NCI-H2196 (cell line): Measurements from ENCODE around the gene NR1I2.

Experiments used
- DNase-seq: peaks from one replicate; lab custom pipeline; 2025; ENCODE audit not compliant: unreplicated experiment; lab: John Stamatoyannopoulos, UW

Gene NR1I2

DNA sequence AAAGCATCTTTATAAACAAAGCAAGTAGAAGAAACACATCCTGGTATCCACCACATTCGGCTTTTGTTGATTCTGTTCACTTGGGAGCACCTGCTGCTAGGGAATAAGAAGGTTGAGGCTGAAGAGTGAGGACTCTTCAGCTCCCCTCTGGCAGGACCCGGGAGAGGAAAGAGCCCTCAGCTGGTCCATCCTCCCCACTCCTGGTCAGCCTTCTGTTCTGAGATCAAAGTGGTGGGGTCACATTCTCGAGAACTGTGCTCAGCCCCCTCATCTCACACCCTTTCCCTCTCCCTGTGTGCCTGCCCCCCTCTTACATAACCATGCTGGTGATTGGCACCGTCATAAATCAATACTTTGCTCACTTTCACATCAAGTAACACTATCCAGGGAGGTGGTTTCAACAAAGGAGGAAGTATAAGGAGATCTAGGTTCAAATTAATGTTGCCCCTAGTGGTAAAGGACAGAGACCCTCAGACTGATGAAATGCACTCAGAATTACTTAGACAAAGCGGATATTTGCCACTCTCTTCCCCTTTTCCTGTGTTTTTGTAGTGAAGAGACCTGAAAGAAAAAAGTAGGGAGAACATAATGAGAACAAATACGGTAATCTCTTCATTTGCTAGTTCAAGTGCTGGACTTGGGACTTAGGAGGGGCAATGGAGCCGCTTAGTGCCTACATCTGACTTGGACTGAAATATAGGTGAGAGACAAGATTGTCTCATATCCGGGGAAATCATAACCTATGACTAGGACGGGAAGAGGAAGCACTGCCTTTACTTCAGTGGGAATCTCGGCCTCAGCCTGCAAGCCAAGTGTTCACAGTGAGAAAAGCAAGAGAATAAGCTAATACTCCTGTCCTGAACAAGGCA is at the start of gene NR1I2:
Gene NR1I2 (plus strand): TSS at position 772 of the 869 bp plus-strand sequence.
- no peak for DNase-seq

DNA sequence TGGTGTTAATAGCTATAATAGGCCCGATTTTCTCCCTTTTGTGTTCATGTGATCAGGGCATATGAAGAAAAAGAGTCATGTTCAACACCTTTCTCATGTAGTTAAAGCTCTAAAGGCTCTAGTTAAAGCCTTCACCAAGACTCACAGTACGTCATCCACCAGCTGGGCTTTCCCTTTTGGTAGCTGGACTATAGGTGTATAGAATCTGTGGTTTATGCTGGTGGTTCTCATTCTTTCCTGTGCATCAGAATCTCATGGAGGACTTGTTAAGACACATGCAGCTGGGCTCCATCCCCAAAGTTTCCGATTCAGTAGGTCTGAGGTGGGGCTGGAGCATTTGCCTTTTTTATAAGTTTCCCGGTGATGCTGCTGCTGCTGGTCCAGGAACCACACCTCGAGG is 48.1 kb upstream of the NR1I2 start:
- DNase-seq: no peak

- no peak for DNase-seq
Observed at GRCh38 chr3:119738741-119739140, 43.2 kb upstream of the NR1I2 start.

- DNase-seq: no peak
Observed at GRCh38 chr3:119741657-119742590, 40.0 kb upstream of the NR1I2 start.

GRCh38 chr3:119743921-119744320 is 38.0 kb upstream of the NR1I2 start:
- DNase-seq: no peak

DNA sequence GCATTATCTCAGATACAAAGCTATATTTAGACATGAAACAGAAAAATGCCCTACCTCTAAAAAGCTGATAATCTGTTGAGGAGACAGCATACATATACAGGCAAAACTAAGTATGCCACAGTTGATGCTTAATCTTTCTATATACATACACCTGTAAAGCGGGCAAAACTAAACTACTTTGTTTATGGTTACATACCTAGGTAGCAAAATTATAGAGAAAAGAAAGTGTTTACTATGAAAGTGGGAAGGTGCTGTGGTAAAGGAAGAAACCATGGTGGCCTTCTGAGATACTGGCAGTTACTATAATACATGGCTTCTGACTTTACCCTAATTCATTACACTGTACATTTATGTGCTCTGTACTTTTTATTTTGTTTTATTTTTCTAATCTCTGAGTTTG is 36.0 kb upstream of the NR1I2 start:
- DNase-seq: no peak

DNA sequence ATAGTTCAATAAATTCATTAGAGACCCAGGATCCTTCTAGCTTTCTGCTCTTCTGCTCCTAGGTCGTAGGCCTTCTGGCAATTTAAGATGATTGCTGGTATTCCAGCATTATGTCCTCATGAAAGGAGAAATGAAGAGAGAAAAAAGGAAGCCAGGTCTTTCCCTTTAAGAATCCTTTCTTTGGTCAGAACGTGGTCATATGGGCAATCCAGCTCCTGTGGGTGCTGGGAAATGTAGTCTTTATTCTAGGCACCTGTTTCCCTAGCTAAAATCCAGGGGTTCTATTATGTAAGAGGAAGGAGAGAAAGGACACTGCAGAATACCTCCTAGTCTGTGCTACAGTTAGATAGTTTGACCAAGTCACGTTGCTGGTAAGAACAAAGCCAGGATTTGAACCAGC is 35.5 kb upstream of the NR1I2 start:
- DNase-seq: no peak

DNA sequence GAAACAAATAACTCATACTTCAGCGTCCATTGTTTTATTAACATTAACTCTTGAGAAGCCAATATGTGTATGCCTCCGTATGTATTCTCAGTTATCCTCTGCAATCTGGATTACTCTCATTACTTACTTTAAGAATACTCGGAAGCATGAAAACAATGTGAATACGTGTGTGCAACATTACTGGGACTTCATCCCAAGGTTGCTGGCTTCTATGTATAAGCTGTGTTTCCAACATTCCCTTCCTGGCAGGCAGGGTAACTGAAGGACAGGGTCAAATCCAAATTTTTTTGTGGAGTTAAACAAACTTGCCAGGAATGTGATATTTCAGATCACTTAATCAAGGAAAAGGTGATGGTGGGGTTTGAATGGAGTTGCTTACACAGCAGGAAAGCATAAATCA is 34.5 kb upstream of the NR1I2 start:
- DNase-seq: no peak

DNA sequence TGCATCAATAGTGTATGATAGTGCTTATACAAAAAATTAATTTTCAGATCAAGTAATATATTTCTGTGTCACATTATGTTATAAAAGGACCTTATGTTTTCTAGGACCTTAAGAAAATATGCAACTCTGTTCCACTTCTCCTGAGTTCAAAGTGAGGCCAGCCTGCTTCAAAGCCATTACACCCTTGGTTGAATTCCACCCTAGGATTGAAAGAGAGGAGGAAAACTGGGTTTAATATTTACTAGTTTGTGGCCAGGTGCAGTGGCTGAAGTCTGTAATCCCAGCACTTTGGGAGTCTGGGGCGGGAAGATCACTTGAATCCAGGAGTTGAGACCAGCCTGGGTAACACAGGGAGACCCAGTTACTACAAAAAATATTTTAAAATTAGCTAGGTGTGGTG is 32.9 kb upstream of the NR1I2 start:
- DNase-seq: no peak

DNA sequence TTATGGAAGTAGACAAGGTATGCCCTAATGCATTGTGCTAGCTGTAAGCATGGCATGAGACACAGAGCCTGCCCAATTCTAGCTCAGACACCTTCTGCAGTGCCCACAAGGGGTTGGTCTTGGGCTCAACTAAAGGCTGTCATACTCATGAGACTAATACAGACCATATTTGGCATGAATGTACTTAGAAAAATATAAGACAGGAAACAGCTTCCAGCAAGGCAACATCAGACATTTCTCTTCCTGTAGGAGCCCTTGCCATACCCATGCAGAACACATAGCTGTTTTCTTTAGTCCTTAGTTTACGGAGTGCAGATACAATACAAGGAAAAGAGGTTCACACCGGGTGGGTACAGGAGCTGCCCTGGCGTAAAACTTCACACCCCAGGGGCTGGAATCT is 30.5 kb upstream of the NR1I2 start:
- DNase-seq: no peak

- DNase-seq: no peak
Observed at GRCh38 chr3:119759962-119760361, 21.9 kb upstream of the NR1I2 start.

- DNase-seq: no peak
Observed at GRCh38 chr3:119762876-119763275, 19.0 kb upstream of the NR1I2 start.

DNA sequence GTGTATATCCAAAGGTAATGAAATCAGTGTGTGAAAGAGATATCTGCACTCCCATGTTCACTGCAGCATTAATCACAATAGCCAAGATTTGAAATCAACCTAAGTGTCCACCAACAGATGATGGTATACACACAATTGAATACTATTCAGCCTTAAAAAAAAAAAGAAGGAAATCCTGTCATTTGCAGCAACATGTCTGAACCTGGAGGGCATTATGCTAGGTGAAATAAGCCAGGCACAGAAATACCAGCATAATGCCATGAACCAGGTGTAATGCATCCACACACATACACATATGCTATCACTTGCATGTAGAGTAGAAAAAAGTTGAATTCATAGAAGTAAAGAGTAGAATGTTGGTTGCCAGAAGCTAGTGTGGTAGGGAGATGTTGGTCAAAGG is 18.4 kb upstream of the NR1I2 start:
- no peak for DNase-seq

DNA sequence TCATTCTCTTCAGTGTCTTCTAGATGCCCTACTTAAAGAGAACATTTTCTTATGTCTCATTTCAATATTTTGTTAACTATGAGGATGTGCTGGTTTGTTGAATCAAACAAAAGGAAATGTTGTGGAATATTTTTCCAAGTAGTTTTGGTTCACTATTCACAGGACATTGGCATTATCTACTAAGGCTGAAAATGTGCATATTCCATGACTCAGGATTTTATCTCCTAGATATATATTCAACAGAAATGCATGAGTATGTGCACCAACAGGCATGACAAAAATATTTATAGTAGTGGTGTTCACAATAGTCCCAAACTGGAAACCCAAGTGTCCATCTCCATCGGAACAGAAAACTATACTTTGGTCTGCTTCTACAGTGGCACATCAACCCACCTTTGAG is 16.7 kb upstream of the NR1I2 start:
- DNase-seq: no peak

GRCh38 chr3:119767936-119768601 is 13.8 kb upstream of the NR1I2 start:
- no peak for DNase-seq

DNA sequence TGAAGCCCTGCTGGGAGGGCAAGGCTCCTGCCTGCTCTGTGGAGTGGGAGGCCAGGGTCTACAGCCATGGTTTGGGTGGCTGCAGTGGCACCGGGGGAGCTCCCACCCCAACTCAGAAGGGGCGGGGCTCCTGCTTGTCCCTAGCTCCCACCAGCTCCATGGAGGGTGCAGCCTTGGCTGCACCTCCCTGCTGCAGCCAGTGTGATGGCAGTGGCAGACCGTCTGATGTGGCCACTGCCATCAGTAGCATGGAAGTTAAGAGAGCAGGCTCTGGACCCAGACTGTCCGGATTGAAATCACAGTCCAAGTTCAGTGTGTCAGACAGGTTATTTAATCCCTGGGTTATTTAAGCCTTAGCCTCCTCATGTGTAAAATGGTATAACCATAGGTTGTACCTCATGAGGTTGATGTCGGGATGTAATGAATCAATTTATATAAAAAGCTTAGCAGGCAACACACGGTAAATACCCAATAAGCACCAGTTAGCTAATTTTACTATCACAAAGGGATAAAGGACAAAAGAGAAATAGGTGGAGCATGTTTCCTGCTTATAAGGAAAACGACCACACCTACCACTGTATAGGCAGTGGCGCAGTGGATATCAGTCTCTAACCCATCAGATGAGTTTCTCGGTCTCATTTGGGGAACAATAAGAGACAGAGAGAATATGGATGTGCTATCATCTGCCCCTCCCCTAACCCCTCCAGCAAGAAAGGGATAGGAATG is 13.1 kb upstream of the NR1I2 start:
- no peak for DNase-seq

- no peak for DNase-seq
Observed at GRCh38 chr3:119769394-119770149, 12.3 kb upstream of the NR1I2 start.

DNA sequence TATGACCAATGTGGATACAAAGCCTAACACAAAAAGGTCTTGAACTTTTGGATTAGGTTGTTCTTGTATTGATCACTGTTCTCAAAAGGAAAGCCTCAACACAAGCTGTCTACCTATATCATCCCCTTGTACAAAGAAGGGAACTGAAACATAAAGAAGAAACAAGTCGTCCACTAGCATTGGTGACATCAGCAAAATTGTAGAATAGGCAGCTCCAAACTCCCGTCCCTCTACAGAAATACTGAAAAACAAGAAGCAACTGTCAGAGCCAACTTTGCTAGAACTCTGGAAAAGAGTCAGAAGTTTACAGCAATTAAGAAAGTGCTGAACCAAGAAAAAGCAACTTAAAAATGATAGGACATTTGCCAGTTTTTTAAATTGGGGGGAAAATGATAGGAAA is 7.5 kb upstream of the NR1I2 start:
- no peak for DNase-seq

- no peak for DNase-seq
Observed at GRCh38 chr3:119776304-119776703, 5.6 kb upstream of the NR1I2 start.

DNA sequence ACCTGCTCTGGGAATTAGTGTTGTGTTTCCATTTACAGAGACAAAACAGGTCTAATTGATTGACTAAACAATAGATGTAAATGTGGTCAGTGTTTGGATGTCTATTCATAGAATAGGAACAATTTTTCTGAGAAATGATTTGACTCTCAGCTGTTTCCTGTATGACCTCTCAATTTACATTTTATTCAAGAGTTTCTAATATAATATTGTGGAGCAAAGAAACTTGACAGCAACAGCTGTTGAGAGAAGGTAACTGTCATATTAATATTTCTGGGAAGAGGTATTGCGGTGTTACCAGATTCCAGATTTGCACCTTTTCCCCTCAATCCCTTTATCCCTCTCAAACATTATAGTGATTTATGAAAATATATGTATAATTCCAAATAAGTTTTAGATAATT is 3.7 kb upstream of the NR1I2 start:
- DNase-seq: no peak
